ENCODE results near the gene MAPK14.

Gene MAPK14

DNA sequence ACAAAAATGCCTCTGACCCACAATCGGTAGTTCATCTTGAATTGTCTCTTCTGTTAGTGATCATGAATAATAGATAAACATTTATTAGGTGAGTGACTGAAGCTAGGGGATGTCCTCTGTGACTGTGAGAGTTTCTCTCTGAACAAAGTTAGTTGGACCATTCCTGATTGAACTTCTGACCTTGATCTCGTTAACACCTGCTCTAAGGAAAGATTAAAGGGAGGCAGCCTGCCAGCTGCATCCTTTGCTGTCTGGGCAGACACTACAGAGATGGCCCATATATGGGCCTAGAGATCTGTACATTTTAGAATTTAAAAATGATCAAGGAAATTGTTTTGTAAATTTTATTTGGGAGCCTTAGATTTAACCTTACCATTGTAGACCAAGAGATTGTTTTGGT, 27.3 kb downstream of the MAPK14 start:
- TF ChIP-seq, protein P1, sequence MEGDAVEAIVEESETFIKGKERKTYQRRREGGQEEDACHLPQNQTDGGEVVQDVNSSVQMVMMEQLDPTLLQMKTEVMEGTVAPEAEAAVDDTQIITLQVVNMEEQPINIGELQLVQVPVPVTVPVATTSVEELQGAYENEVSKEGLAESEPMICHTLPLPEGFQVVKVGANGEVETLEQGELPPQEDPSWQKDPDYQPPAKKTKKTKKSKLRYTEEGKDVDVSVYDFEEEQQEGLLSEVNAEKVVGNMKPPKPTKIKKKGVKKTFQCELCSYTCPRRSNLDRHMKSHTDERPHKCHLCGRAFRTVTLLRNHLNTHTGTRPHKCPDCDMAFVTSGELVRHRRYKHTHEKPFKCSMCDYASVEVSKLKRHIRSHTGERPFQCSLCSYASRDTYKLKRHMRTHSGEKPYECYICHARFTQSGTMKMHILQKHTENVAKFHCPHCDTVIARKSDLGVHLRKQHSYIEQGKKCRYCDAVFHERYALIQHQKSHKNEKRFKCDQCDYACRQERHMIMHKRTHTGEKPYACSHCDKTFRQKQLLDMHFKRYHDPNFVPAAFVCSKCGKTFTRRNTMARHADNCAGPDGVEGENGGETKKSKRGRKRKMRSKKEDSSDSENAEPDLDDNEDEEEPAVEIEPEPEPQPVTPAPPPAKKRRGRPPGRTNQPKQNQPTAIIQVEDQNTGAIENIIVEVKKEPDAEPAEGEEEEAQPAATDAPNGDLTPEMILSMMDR (IDR thresholded peaks at IDR 0.05; ENCODE audit: low read depth, low read length): no peak
- no peak for DNase-seq (ENCODE audit: low read depth, low spot score)
- in situ Hi-C loops (cut with HindIII; ENCODE audit: low sequenced_read_pairs): no loop called here
- no peak overlapping the region for H3K4me3 ChIP-seq (ENCODE audit: low read depth, low read length)

DNA sequence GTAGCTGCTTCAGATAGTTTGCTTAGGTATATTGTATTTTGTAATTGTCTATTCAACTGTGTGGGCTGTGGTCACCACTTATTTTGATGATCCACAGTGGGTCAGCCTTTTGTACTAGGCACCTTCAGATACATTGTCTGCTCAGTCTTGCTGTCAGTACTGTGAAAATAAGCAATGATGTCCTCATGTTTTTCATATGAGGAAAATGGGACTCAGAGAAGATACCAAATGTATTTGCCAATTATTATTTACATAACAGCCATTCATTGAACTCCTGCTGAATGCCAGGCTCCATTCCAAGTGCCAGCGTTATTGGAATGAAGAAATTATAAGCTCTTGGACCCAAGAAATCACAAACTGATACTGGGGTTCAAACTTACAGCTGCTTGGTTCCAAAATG, 28.6 kb downstream of the MAPK14 start:
- in situ Hi-C loops (cut with HindIII; ENCODE audit: low sequenced_read_pairs): no loop called here
- no peak for DNase-seq (ENCODE audit: low read depth, low spot score)
- TF ChIP-seq, protein P1 (IDR thresholded peaks at IDR 0.05; ENCODE audit: low read depth, low read length): no peak
- H3K4me3 ChIP-seq (ENCODE audit: low read depth, low read length): no peak overlapping the region

DNA sequence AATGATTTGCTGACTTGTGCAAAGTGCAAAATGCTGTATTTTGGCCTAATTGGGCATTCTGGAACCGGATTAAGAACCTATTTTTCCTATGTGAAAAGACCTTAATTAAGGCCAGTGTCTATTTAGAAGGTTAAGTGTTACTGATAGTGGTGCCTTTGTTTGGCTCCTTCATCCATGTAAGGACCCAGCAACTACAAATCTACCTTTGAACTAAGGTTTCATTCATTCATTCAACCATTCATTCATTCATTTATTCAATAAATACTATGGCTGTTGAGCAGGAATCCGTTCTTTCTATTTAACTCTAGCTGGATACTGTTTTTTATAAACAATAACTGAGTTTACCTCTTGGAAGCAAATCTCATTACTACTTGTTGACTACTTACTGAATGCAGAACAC, 33.6 kb downstream of the MAPK14 start:
- no peak overlapping the region for H3K4me3 ChIP-seq (ENCODE audit: low read depth, low read length)
- in situ Hi-C loops (cut with HindIII; ENCODE audit: low sequenced_read_pairs): no loop called here
- no peak for DNase-seq (ENCODE audit: low read depth, low spot score)
- TF ChIP-seq, protein P1 (IDR thresholded peaks at IDR 0.05; ENCODE audit: low read depth, low read length): no peak

DNA sequence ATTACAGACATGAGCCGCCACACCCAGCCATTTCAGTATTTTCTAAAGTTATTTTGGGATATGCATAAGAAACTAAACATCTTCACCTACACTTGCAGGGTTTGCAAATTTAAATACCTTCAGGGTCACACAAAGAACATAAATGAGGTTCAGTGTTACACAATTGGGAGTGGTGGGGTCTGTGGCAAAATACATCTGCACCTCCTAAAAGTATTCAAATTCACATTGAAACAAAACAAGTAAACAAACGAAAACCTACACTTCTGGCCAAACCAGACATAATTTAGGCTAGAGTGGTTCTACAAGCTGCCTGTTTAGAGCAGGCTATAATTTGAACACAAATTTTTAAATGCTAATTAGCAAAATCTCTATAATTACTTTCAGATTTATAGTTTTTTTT, 34.6 kb downstream of the MAPK14 start:
- DNase-seq (ENCODE audit: low read depth, low spot score): no peak
- TF ChIP-seq, protein P1 (IDR thresholded peaks at IDR 0.05; ENCODE audit: low read depth, low read length): no peak
- no peak overlapping the region for H3K4me3 ChIP-seq (ENCODE audit: low read depth, low read length)
- in situ Hi-C loops (cut with HindIII; ENCODE audit: low sequenced_read_pairs): no loop called here

DNA sequence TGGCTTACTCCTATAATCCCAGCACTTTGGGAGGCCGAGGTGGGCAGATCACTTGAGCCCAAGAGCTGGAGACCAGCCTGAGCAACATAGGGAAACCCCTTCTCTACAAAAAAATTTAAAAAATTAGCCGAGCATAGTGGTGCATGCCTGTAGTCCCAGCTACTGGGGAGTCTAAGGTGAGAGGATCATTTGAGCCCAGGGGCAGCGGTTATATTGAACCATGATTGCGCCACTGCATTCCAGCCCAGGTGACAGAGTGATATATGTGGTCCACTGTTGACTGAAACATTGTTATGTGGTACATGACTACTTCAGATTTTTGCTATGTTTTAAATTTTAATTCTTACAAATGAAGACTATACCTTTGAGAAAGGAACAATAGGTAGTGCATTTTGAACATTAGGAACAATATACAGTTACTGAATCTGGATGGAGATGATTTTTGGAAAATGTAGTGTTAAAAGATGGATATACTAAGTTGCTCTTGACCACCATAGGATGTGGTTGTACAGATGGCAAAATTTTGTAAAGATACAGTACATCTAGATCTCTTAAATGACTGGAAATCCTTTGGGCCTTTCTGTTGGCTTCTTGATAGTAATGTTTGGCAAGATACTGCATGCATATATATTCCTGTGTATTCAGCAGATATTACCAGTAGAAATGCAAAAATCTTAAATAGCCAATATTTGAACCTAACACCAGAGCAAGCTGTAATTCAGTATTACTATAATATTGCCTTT, 35.9 kb downstream of the MAPK14 start:
- in situ Hi-C loops (cut with HindIII; ENCODE audit: low sequenced_read_pairs): no loop called here
- TF ChIP-seq, protein P1 (IDR thresholded peaks at IDR 0.05; ENCODE audit: low read depth, low read length): no peak
- no peak for DNase-seq (ENCODE audit: low read depth, low spot score)
- H3K4me3 ChIP-seq (ENCODE audit: low read depth, low read length): no peak overlapping the region

DNA sequence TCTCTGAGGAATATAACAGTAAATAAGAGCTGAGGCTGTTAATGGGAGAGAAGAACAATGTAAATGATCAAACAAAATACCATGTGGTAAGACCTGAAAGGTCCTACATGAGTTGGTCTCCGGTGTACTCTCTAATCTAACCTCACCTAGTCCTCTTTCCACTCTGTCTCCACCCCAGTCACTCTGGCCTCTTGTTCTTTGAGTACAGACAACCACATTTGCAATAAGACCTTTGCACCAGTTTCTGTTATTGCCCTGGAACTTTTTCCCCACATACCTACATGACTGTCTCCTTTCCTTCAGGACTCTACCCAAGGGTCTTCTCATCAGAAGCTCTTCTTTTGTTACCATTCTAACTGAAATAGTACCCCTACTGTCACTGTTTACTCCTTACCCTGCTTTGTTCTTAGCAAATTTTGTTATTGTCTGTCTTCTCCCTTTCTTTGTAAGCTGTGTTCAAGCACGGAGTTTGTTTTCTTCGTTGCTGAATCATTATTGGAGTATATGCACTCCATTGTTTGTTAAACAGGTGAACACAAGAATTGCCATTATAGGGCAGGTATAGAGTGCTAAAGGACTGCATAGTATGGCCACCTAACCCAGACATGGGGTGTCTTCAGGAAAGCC, 37.3 kb downstream of the MAPK14 start:
- no peak overlapping the region for H3K4me3 ChIP-seq (ENCODE audit: low read depth, low read length)
- TF ChIP-seq, protein P1 (IDR thresholded peaks at IDR 0.05; ENCODE audit: low read depth, low read length): no peak
- in situ Hi-C loops (cut with HindIII; ENCODE audit: low sequenced_read_pairs): no loop called here
- DNase-seq (ENCODE audit: low read depth, low spot score): no peak
